ENCODE measurements around the gene GEMIN4. TPM values are rescaled to one million over a fixed set of nuclear protein-coding genes. Genes with fewer than 3 reads are reported as not detected.

Gene GEMIN4
- total RNA-seq, 1 experiment from 2014 or later = 48.4 TPM

DNA sequence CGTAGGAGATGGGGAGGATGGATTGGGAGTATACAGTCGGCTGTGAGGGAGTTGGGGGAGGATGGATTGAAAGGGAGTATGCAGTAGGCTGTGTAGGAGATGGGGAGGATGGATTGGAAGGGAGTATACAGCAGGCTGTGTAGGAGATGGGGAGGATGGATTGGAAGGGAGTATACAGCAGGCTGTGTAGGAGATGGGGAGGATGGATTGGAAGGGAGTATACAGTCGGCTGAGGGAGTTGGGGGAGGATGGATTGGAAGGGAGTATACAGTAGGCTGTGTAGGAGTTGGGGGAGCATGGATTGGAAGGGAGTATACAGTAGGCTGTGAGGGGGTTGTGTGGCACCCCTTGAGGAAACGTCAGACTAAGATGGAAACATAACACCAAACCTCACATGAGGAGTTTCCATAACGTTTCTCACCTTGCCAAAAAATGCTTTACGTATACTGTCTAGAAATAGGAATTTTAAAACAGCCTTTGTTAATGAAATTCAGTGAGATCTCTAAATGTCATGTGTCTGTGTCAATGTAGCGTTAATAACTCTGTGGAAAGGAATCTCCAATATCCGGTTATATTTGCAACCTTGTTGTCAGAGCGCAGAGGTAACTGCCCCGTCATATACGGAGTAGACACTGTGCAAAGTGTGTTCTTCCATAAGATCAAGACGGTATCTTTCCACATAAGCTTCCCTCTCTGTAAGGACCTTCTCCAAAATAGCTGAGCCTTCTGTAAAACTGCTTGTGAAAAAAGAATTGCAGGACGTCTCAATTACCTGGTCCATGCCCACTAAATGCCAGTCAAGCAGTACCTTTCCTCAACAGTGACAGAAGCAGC lies 31.1 kb downstream of the GEMIN4 start:
- H3K4me1 Mint-ChIP-seq = no peaks in the 10 kb centered on the region
- H3K4me3 Mint-ChIP-seq = no peak overlapping the region
- ChIA-PET POLR2A (no interaction called here), CTCF (interaction anchor here (0.5 to 1.4 kb wide), 4 partner anchors 9 to 337 kb away, joined by 3 to 5 read pairs (median 4); partner anchors contain the start of gene TIMM22)
- TF ChIP-seq CBFB (CRISPR knock-in tag; IDR thresholded peaks at IDR 0.05; ENCODE audit: low read depth) = no peak
- no peak for TF ChIP-seq HMGA2 (CRISPR knock-in tag; IDR thresholded peaks at IDR 0.05)
- no peak for TF ChIP-seq SP1 (CRISPR knock-in tag; conservative IDR thresholded peaks at IDR 0.05)
- no peaks in the 10 kb centered on the region for H3K9me3 Mint-ChIP-seq
- H3K36me3 Mint-ChIP-seq = no peaks in the 10 kb centered on the region
- 0 out of 2 replicates have a peak overlapping the region, but pooled peaks have one; percentile 32 for H3K27ac Mint-ChIP-seq
- no peak for ATAC-seq
- no peak for DNase-seq (ENCODE audit: low spot score)
- no peaks in the 10 kb centered on the region for H3K27me3 Mint-ChIP-seq (ENCODE audit: low read depth)

DNA sequence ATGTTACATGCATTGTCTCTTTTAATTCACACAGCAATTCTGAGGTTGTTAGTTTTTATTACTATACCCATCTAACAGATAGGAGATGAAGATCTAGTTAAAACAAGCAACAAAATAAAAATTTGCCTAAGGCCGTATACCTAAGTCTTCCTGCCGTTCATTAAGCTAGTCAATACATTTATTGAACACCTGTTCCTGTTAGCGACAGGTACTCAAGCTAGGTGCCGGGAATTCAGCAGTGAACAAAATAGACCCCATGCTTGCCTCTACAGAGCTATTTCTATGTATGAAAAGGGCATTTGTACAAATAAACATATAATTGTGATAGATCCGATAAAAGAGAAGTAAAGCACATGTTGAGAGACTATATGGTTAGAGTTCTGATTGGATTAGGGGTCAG lies 34.0 kb downstream of the GEMIN4 start:
- DNase-seq (ENCODE audit: low spot score) (no peak), ATAC-seq (no peak)
- H3K4me3 Mint-ChIP-seq = no peak overlapping the region
- TF ChIP-seq, protein P1, sequence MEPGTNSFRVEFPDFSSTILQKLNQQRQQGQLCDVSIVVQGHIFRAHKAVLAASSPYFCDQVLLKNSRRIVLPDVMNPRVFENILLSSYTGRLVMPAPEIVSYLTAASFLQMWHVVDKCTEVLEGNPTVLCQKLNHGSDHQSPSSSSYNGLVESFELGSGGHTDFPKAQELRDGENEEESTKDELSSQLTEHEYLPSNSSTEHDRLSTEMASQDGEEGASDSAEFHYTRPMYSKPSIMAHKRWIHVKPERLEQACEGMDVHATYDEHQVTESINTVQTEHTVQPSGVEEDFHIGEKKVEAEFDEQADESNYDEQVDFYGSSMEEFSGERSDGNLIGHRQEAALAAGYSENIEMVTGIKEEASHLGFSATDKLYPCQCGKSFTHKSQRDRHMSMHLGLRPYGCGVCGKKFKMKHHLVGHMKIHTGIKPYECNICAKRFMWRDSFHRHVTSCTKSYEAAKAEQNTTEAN (CRISPR knock-in tag; IDR thresholded peaks at IDR 0.05) = no peak
- TF ChIP-seq, protein P2, sequence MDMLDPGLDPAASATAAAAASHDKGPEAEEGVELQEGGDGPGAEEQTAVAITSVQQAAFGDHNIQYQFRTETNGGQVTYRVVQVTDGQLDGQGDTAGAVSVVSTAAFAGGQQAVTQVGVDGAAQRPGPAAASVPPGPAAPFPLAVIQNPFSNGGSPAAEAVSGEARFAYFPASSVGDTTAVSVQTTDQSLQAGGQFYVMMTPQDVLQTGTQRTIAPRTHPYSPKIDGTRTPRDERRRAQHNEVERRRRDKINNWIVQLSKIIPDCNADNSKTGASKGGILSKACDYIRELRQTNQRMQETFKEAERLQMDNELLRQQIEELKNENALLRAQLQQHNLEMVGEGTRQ (CRISPR knock-in tag; IDR thresholded peaks at IDR 0.05) = no peak
- TF ChIP-seq ZBTB21 (CRISPR knock-in tag; IDR thresholded peaks at IDR 0.05; ENCODE audit: borderline replicate concordance) (no peak), EMX1 (CRISPR knock-in tag; IDR thresholded peaks at IDR 0.05) (no peak), ZNF396 (CRISPR knock-in tag; IDR thresholded peaks at IDR 0.05; ENCODE audit: borderline replicate concordance) (no peak)
- TF ChIP-seq, protein P3, sequence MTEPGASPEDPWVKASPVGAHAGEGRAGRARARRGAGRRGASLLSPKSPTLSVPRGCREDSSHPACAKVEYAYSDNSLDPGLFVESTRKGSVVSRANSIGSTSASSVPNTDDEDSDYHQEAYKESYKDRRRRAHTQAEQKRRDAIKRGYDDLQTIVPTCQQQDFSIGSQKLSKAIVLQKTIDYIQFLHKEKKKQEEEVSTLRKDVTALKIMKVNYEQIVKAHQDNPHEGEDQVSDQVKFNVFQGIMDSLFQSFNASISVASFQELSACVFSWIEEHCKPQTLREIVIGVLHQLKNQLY (CRISPR knock-in tag; IDR thresholded peaks at IDR 0.05) = no peak
- TF ChIP-seq, protein P4, sequence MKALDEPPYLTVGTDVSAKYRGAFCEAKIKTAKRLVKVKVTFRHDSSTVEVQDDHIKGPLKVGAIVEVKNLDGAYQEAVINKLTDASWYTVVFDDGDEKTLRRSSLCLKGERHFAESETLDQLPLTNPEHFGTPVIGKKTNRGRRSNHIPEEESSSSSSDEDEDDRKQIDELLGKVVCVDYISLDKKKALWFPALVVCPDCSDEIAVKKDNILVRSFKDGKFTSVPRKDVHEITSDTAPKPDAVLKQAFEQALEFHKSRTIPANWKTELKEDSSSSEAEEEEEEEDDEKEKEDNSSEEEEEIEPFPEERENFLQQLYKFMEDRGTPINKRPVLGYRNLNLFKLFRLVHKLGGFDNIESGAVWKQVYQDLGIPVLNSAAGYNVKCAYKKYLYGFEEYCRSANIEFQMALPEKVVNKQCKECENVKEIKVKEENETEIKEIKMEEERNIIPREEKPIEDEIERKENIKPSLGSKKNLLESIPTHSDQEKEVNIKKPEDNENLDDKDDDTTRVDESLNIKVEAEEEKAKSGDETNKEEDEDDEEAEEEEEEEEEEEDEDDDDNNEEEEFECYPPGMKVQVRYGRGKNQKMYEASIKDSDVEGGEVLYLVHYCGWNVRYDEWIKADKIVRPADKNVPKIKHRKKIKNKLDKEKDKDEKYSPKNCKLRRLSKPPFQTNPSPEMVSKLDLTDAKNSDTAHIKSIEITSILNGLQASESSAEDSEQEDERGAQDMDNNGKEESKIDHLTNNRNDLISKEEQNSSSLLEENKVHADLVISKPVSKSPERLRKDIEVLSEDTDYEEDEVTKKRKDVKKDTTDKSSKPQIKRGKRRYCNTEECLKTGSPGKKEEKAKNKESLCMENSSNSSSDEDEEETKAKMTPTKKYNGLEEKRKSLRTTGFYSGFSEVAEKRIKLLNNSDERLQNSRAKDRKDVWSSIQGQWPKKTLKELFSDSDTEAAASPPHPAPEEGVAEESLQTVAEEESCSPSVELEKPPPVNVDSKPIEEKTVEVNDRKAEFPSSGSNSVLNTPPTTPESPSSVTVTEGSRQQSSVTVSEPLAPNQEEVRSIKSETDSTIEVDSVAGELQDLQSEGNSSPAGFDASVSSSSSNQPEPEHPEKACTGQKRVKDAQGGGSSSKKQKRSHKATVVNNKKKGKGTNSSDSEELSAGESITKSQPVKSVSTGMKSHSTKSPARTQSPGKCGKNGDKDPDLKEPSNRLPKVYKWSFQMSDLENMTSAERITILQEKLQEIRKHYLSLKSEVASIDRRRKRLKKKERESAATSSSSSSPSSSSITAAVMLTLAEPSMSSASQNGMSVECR (CRISPR knock-in tag; IDR thresholded peaks at IDR 0.05; ENCODE audit: borderline replicate concordance) = no peak
- no peaks in the 10 kb centered on the region for H3K9me3 Mint-ChIP-seq
- peaks cover 7% of the 10 kb centered on the region for H3K4me1 Mint-ChIP-seq
- ChIA-PET POLR2A (no interaction called here), CTCF (no interaction called here)
- no peaks in the 10 kb centered on the region for H3K27me3 Mint-ChIP-seq (ENCODE audit: low read depth)
- no peak overlapping the region for H3K27ac Mint-ChIP-seq
- no peaks in the 10 kb centered on the region for H3K36me3 Mint-ChIP-seq

- CTCF ChIA-PET = no interaction called here
- no peaks in the 10 kb centered on the region for H3K4me1 Mint-ChIP-seq
- POLR2A ChIA-PET = no interaction called here
- H3K4me3 Mint-ChIP-seq = no peak overlapping the region
- no peak overlapping the region for H3K27ac Mint-ChIP-seq
- no peaks in the 10 kb centered on the region for H3K9me3 Mint-ChIP-seq
- H3K27me3 Mint-ChIP-seq (ENCODE audit: low read depth) = no peaks in the 10 kb centered on the region
- ATAC-seq = no peak
- peaks cover 17% of the 10 kb centered on the region for H3K36me3 Mint-ChIP-seq
- DNase-seq (ENCODE audit: low spot score) = no peak
- no peak for TF ChIP-seq ZNF425 (CRISPR knock-in tag; conservative IDR thresholded peaks at IDR 0.05)
- no peak for TF ChIP-seq CTCF (IDR thresholded peaks at IDR 0.05)
- TF ChIP-seq, protein P5, sequence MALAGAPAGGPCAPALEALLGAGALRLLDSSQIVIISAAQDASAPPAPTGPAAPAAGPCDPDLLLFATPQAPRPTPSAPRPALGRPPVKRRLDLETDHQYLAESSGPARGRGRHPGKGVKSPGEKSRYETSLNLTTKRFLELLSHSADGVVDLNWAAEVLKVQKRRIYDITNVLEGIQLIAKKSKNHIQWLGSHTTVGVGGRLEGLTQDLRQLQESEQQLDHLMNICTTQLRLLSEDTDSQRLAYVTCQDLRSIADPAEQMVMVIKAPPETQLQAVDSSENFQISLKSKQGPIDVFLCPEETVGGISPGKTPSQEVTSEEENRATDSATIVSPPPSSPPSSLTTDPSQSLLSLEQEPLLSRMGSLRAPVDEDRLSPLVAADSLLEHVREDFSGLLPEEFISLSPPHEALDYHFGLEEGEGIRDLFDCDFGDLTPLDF (CRISPR knock-in tag; IDR thresholded peaks at IDR 0.05) = no peak
- no peak for TF ChIP-seq TEAD1 (CRISPR knock-in tag; IDR thresholded peaks at IDR 0.05)
Measured at GRCh38 chr17:708132-708531, 43.9 kb downstream of the GEMIN4 start.

All from WTC11 (cell line).